Pancreas (tissue), 10 donors: ENCODE measurements around the gene GGNBP2. TPM values are rescaled to one million over a fixed set of nuclear protein-coding genes. Genes with fewer than 3 reads are reported as not detected.

Source experiments
- ATAC-seq, 4 donors: fragments of 200-7000 bp; cut with Tn5 transposase; one replicate each; pipeline versions ENCODE4 v1.8.0 to v1.9.1; 2020; ENCODE audit warnings: mild to moderate bottlenecking in 4 of 4, moderate library complexity in 4 of 4
- DNase-seq, 6 donors: peaks; one replicate each; pipeline ENCODE4 v3.0.0-alpha.2; 2020
- FAIRE-seq: peaks from 2 replicates; lab custom pipeline; 2012; peaks lifted over from hg19 to GRCh38; lab: Jason Lieb, UNC
- H3K27ac ChIP-seq, 4 donors: fragments of 200-600 bp; sonication (generic); 1 replicate in 3 of 4; 2 replicates in 1 of 4; pipeline versions ENCODE4 v1.5.0 to v1.8.0; 2020
- H3K27me3 ChIP-seq, 4 donors: fragments of 200-600 bp; one replicate each; pipeline ENCODE4 v1.8.0; 2021
- H3K36me3 ChIP-seq, 3 donors: fragments of 200-600 bp; sonication (generic) in 1 of 3; one replicate each; pipeline versions ENCODE4 v1.5.0 to v1.8.0; 2020 to 2021
- H3K4me1 ChIP-seq, 3 donors: fragments of 200-600 bp; one replicate each; pipeline ENCODE4 v1.8.0; 2021
- H3K4me3 ChIP-seq, 4 donors: fragments of 200-600 bp; sonication (generic) in 2 of 4; one replicate each; pipeline versions ENCODE4 v1.5.0 to v1.8.0; 2020 to 2021
- H3K9me3 ChIP-seq, 4 donors: fragments of 200-600 bp; one replicate each; pipeline ENCODE4 v1.8.0; 2021
- WGBS, 2 donors: extraction: QIAGEN DNeasy Blood & Tissue Kit; methylation state at CpG; one replicate each; pipeline ENCODE4 v1.1.7; 2013; 5-methylcytosine and 5-hydroxymethylcytosine counted together
- intact Hi-C, 3 donors: fragments of 100-400 bp; cut with DNase I; formaldehyde crosslinking; loops; one replicate each; pipeline versions ENCODE4 v1.11.1 to v1.14.2; 2022
- polyA plus RNA-seq, 2 donors: library from polyadenylated mRNA; stranded (reverse); fragments of 200-250 nt; gene quantifications; one replicate each; pipeline ENCODE4 v1.2.3, GENCODE V29; 2013
- total RNA-seq, 6 donors: library from RNA; stranded (reverse); fragmentation: NEBNext Ultra II Directional in 4 of 6; extraction: Animal tissue kit (Norgen Biotek cat#: 25700) in 4 of 6; gene quantifications; one replicate each; pipeline versions ENCODE4 v1.2.1 to v1.2.4, GENCODE V29; 2021 to 2023
- TF ChIP-seq, protein P1 (sequence below), 4 donors: fragments of 200-600 bp; sonication (generic) in 3 of 4; IDR thresholded peaks; one replicate each; pipeline versions ENCODE4 v1.5.0 to v1.8.0; 2021; ENCODE audit warnings: antibody characterized with exemption in 4 of 4
- donor health status: healthy with polysubstance abuse.
- donor health status: DM: no; HTN: no; CAD: no; lungs with moderate emphysema.
- donor health status: DM: no; HTN: no; CAD: no.
- donor health status: control.
- donor health status: control.
- donor health status: Bipolar disorder and iron deficiency.
- donor health status: DM: yes; HTN: yes; CAD: no.
- donor health status: DM: no; HTN: no; CAD: no.
- donor health status: DM: no; HTN: no; CAD: no.
- donor health status: DM: yes; HTN: yes; CAD: no.

GGNBP2 gene
- total and polyA plus RNA-seq, 8 donors = 27.3 to 41.8 (median 36.7) TPM

- FAIRE-seq (no peak), ATAC-seq (no peak), DNase-seq (no peak)
- Histone ChIP-seq H3K27ac (no peak overlapping the region), H3K27me3 (no peaks in the 10 kb centered on the region), H3K36me3 (no peaks in the 10 kb centered on the region), H3K4me1 (peaks cover 0 to 6% (median 3%) of the 10 kb centered on the region in 3 donors), H3K9me3 (no peaks in the 10 kb centered on the region), H3K4me3 (no peak overlapping the region)
- TF ChIP-seq, protein P1, sequence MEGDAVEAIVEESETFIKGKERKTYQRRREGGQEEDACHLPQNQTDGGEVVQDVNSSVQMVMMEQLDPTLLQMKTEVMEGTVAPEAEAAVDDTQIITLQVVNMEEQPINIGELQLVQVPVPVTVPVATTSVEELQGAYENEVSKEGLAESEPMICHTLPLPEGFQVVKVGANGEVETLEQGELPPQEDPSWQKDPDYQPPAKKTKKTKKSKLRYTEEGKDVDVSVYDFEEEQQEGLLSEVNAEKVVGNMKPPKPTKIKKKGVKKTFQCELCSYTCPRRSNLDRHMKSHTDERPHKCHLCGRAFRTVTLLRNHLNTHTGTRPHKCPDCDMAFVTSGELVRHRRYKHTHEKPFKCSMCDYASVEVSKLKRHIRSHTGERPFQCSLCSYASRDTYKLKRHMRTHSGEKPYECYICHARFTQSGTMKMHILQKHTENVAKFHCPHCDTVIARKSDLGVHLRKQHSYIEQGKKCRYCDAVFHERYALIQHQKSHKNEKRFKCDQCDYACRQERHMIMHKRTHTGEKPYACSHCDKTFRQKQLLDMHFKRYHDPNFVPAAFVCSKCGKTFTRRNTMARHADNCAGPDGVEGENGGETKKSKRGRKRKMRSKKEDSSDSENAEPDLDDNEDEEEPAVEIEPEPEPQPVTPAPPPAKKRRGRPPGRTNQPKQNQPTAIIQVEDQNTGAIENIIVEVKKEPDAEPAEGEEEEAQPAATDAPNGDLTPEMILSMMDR (IDR thresholded peaks at IDR 0.05) = no peak
- intact Hi-C loops = no loop called here
- WGBS, 2 donors = 83 to 86% methylated on average over 11 of the region's 11 CpGs
Observed at GRCh38 chr17:36597866-36598777, 53.4 kb downstream of the GGNBP2 start.

- H3K27me3 ChIP-seq = no peaks in the 10 kb centered on the region
- intact Hi-C loops = no loop called here
- H3K36me3 ChIP-seq = no peaks in the 10 kb centered on the region
- DNase-seq (no peak), ATAC-seq (no peak), FAIRE-seq (no peak)
- no peaks in the 10 kb centered on the region for H3K9me3 ChIP-seq
- 86 to 89% methylated on average over 13 of the region's 13 CpGs for WGBS, 2 donors
- no peak overlapping the region for H3K27ac ChIP-seq
- no peak overlapping the region for H3K4me3 ChIP-seq
- TF ChIP-seq, protein P1 (IDR thresholded peaks at IDR 0.05) = no peak
- H3K4me1 ChIP-seq = peaks cover 0 to 13% (median 3%) of the 10 kb centered on the region in 3 donors
Observed at GRCh38 chr17:36598951-36599401, 54.3 kb downstream of the GGNBP2 start.

DNA sequence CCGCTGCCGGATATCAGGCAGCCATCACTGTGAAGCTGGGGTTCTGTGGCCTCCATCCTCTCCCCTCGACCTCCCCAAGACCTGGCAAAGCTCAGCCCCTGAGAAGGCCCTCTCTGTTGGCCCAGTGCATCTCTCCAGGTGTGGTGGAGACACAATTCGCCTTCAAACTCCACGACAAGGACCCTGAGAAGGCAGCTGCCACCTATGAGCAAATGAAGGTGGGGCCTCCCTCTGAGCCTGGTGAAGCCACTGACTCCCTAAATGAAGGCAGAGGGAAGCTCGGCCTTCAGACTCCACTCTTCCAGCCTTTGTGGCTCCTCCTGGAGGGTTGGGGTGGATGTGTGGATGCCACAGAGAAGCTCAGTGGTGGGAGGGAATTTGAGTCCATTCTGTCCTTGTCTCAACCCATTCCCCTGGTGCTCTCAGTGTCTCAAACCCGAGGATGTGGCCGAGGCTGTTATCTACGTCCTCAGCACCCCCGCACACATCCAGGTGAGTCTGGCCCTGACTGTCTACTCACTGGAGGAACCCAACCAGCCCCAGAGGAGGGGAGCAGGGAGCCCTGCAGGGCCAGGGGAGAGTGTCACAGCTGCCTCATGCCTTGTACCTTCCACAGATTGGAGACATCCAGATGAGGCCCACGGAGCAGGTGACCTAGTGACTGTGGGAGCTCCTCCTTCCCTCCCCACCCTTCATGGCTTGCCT, 55.0 kb downstream of the GGNBP2 start:
- no peak overlapping the region for H3K4me3 ChIP-seq
- ATAC-seq (no peak), DNase-seq (no peak), FAIRE-seq (no peak)
- H3K9me3 ChIP-seq = no peaks in the 10 kb centered on the region
- TF ChIP-seq, protein P1 (IDR thresholded peaks at IDR 0.05) = no peak
- intact Hi-C loops = no loop called here
- H3K27ac ChIP-seq = no peak overlapping the region
- no peaks in the 10 kb centered on the region for H3K36me3 ChIP-seq
- no peaks in the 10 kb centered on the region for H3K27me3 ChIP-seq
- WGBS, 2 donors = 82 to 95% methylated on average over 11 of the region's 11 CpGs
- H3K4me1 ChIP-seq = peaks cover 0 to 15% (median 3%) of the 10 kb centered on the region in 3 donors

DNA sequence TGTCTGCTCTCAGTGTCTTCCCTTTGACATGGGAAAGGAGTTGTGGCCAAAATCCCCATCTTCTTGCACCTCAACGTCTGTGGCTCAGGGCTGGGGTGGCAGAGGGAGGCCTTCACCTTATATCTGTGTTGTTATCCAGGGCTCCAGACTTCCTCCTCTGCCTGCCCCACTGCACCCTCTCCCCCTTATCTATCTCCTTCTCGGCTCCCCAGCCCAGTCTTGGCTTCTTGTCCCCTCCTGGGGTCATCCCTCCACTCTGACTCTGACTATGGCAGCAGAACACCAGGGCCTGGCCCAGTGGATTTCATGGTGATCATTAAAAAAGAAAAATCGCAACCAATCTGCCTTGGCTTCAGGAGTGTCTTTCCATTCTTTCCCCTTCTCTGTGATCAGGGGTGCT, 55.7 kb downstream of the GGNBP2 start:
- Histone ChIP-seq H3K4me1 (peaks cover 0 to 15% (median 3%) of the 10 kb centered on the region in 3 donors), H3K27ac (peak overlapping the region in 2 of 4 donors; percentile 73 to 82), H3K9me3 (no peaks in the 10 kb centered on the region), H3K4me3 (peak overlapping the region in 2 of 4 donors; percentile 88 to 96), H3K36me3 (no peaks in the 10 kb centered on the region), H3K27me3 (no peaks in the 10 kb centered on the region)
- intact Hi-C loops = no loop called here
- no peak for DNase-seq
- no peak for ATAC-seq
- TF ChIP-seq, protein P1 (IDR thresholded peaks at IDR 0.05) = no peak
- FAIRE-seq = no peak
- 63 to 78% methylated on average over 3 of the region's 3 CpGs for WGBS, 2 donors
